Measurements from ENCODE around the gene RUNX3.

Gene RUNX3

DNA sequence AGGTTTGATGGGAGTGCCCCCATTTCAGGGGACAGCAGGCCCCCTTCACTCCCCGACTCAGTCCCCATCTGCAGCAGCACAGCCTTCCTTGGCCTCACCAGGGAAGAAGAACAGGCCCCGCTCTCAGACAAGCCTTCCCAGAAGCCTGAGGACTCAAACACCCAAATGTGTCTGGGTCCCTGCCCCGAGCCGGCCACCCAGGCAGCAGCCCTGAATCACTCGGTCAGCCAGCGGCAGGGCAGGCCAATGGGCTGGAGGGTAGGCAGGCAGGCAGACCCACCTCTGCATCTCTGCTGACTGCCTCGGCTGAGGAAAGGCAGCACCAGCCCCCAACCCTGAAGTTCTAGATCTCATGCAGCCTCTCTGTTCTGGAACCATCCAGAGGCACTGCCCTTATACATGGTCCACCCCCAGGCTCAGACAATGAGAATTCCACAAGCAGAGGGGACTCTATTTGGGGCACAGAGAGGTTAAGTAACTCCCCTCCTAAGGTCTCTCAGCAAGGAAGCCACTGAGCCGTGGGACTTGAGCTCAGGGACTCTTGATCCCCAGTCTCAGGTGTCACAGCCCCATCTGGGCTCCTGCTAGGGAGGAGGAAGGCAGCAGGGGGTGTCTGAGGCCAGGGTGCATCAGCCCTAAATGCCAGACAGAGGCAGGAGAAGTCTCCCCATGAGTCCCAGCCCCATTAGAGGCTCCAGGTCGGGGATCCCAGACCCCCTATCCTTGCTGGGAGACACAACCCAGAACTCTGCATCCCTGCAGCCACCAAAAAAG, 33.2 kb upstream of the RUNX3 start:
- DNase-seq (ENCODE audit: low spot score) = no peak

DNA sequence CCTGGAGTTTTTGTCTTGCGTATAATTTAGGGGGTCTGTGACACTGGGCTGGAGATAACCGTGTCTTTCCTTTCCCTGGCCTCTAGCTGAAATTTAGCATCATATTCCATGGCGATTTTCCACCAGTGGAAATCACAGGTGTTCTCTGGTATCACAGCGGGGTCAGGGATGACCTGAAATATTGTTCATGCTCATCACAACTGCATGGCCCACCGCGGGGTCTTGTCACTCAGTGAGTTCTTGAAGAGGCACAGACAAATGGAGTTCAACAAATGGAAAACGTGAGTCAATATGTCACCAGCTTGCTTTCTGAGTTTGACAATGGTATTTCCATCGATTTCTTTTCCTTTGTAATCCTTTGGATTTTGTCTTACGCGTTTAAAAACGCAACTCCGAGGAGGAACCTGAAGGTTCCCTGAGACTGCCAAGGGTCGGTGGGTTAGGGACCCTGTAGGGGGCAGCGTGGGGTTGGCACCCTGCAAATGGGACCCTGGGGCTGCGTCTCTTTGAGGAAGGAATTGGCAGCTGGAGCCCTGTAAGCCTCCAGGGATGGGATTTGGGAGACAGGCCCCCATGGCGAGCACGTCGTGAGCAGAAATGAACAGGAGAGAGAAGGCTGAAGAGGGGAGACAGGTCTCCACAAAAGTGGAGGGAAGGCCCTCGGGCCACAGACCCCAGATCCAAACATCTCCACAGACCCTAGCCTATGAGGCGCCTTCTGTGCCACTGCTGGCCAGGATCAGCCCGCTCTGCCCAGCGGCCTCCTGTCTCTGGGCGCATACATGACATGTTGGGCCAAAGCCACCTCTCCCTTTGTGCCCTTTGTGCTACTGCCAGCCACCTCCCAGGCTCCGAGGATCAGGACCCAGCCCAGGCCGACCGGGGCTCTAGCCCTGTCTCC, 32.1 kb upstream of the RUNX3 start:
- no peak for DNase-seq (ENCODE audit: low spot score)

DNA sequence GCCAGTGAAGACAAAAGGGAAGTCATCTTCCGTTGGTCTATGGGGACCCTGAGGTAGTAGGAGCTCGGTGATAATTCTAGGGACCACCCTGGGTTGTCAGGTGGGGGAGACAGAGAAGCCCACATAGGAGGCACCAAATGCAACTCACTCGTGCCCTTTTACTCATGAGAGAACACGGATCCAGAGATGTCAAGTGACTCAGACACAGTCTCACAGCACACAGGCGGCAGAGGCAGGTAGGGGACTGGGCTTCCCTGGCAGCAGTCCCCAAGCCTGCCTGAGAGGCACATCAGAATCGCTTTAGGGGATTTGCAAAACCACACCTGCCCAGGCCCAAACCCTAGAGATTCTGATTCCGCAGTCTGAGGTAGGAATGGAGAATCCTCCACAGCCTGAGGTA, 31.3 kb upstream of the RUNX3 start:
- no peak for DNase-seq (ENCODE audit: low spot score)

DNA sequence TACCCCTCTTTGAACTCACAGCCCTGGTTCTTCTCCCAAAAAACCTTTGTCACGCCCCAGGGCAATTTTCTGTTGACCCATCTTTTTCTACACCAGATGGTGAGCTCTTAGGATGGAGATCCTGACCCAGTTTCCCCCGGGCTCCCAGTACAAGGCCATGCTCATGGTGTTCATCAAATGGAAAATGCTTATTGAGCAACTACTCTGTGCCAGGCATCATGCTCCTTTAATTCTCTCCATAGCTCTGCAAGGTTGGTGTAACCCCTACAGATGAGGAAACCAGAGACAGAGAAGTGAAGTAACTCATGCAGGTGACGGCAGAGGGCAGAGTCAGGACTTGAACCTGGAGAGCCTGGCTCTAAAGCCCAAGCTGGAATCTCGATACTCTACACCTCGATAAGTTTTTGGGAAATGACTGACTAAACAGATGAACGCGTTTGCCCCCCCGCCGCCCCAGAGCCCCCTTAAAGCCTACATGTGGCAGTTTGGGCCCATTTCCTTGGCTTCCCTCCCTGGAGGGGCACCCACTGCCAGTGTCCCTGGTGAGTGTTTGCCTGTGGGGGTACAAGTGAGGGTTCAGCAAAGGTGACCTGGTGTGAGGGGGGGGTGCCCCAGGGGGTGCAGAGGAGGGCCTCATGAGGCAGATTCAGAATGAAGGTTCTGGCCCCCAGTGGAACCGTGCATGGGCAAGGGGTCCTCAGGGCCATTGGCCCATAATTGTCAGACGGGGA, 30.2 kb upstream of the RUNX3 start:
- DNase-seq (ENCODE audit: low spot score) = no peak

DNA sequence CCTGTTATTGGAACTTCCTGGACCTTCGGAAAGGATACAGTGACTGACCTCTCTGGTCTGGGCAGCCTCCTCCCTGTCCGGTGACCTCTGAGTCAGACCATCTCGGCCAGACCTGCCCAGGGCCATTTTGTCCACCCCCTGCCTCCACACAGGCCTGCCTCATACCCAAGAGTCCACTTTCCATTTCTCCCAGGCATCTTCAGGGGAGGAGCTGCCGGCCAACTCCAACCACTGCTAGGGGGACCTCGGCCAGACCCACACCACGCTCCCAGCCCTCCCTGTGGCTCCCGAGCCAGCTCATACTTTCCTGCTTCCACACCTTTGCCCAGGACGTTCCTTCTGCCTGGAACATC, 29.5 kb upstream of the RUNX3 start:
- DNase-seq (ENCODE audit: low spot score) = no peak

DNA sequence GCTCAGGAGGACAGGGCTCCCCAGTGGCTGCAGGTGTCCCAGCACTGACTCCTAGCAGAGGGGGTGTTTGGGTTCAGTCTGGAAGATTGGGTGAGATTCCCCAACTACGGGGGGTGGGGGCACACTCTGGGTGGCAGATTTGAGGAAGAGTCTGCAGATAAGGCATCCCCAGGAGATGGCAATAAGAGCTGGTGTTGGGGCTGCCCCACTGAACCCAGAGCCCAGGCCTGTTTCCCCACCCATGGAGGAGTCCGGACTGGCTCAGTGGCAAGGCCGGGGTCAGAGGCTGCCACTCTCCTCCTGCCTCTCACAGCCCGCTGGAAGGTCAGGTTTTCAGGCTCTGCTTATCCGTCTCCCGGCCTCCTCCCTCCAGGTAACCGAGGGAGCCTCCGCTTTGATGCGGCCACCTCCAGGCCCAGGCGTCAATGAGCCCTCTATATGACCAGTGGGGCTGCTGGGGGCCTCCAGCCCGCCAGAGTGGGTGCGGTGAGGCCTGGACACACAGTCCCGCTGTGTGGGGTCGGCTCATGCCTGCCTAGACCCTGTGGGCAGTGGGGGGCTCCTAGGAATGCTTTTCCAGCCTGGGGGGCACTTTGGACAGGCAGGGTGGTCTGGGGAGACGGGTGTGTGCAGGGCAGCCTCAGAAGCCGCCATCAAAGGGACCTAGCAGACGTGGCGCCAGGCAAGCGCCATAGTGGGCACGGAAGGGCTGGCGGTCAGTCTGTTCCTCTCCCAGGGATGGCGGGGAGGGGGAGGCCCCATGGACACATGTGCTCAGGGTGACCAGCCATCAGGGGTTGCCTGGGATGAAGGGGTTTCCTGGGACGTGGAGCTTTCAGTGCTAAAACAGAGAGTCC, 28.9 kb upstream of the RUNX3 start:
- no peak for DNase-seq (ENCODE audit: low spot score)

DNA sequence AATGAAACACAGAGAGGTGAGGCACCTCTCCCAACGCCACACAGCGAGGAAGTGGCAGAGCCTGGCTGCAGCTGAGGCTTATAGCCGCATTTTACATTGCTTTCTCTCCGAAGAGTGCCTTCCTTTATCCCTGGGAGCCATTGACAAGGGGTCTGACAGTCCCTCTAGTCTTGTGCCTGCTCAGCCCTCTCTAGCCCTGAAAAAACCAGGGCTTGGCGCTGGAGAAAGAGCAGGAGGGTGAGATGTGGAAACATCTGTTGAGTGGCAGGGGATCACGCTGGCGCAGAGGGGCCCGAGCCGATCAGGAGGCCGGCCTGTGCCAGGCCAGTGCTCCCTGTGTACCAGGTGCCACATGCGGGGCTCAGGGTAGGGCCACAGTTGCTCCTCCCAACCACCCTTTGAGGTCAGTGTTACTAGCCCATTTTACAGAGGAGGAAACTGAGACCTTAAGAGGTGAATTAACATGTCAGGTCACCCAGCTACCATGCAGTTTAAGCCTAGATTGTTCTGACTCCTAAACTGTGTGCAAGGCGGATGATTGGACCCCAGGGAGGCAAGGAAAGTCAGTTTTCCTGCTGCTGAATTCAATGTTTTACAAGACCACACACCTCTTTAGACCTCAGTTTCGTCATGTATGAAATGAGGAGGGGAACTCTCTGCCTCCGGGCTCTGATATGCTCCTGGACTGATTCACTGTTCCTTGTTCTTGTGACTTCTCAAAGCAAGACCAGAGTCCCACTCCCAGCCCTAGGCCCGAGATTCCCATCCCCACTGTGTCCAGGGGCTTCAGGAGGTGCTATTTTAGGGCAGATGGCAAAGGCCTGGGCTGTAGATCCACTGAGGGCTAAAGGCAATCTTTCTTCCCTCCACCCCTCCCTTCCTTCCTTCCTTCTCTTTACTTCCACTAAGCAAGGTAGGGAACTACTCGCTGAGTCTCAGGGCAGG, 28.0 kb upstream of the RUNX3 start:
- DNase-seq (ENCODE audit: low spot score) = no peak

DNA sequence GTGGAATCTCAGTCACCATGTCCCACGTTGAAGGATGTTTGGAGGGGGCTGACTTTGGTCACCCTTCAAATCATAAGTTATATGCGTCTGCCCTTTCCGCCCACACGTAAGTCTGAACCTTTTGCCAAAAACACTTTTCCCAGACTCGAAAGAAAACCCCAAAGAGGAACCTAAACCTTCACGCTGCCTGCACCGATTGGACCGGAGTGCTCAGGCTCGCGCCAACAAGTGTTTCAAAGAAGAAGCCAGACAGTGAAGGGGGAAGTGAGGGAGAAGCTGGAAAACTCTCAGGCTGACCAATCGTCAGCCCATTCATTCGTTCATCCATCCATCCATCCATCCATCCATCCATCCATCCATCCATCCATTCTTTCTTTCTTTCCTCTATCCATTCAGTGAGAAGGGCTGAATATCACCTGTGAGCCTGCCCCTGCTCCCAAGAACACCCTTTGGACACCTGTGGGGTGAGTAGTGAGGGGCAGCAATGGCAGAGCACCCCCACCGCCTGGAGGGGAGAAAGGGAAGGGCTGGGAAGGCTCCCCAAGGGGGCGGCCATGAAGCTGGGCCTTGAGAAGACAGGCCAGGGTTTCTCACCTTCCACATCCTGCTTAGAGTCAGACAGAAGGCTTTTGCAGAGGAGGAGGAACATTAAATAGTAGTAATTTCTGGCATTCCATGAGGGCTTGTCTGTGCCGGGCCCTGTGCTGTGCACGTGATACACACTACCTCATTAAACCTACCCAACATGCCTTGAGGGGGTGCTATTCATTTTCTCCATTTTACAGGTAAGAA, 27.1 kb upstream of the RUNX3 start:
- DNase-seq (ENCODE audit: low spot score) = no peak

DNA sequence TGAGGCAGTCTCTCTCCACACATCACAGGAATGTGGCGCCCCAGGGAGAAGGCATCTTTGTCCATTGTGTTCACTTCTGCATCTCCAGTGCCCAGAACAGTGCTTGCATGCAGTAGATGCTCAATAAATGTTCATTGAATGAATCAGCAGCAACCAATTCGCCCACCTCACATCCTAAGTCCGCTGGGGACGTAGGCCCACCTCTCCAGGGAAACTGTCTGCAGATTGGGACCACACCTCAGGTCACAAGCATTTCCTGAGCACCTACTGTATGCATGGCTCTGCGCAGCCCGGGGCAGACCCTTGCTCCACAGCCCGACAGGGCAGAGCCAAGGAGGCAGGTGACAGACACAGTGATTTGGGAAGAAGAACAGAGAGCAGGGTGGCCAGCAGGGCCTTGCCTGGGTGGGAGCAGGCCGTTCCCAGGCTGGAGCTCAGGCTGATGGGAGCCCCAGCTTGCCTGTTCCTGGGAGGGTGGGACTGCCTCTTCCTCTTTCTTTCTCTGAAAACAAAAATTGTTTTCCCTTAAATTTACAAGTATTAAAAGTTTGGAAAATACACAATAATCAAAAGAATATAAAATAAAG, 25.8 kb upstream of the RUNX3 start:
- no peak for DNase-seq (ENCODE audit: low spot score)

DNA sequence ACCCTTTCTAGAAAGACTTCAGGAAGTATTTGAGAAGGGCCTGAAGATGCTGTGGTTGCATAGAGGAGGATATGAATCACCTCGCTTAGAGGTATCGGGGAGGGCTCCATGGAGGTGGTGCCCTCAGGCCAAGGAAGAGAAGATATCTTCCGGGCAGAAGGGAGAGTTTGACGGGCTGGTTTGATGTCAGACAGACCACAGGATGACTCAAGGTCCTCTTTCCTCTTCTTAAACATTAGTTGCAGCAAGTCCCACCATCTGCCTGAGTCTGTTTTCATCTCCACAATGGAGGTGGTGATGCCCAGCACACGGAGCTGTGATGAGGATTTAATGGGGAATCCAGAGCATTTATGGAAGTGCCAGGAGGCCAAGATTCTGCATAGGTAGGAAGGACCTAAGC, 25.1 kb upstream of the RUNX3 start:
- no peak for DNase-seq (ENCODE audit: low spot score)

DNA sequence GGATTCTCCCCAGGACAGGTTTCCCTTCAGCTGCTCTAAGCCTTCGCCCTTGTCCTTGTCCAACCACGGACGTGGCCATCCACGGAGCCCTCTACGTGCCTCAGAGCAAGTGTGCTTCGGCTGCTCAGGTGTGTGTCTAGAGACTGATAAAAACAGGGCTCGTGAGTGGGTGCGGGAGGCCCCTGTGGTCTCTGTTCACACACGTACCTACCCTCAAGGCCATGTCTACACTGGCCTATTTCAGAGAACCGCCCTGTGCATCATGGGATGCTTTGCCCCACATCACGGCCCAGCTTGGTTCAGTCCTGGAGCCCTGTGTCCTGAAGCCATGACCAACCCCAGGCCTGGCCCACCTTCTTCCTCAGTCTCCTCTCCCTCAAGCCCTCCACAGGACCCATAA, 24.6 kb upstream of the RUNX3 start:
- DNase-seq (ENCODE audit: low spot score) = no peak

DNA sequence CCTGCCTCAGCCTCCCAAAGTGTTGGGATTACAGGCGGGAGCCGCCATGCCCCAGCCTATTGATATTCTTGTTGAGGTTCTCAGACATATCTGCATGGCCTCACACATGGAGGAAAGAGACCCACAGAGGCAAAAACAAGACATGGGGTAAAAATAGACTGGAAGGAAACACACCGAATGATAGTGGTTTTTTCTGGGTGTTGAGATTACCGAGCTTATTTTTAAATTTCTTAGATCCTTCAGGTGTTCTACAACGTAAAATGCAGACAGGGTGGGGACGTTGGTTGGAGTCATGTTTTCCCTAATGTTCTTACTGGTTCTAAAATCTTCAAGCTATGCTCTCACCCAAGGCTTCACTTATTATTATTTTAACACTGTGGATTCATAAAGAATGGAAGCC, 23.9 kb upstream of the RUNX3 start:
- DNase-seq (ENCODE audit: low spot score) = no peak

DNA sequence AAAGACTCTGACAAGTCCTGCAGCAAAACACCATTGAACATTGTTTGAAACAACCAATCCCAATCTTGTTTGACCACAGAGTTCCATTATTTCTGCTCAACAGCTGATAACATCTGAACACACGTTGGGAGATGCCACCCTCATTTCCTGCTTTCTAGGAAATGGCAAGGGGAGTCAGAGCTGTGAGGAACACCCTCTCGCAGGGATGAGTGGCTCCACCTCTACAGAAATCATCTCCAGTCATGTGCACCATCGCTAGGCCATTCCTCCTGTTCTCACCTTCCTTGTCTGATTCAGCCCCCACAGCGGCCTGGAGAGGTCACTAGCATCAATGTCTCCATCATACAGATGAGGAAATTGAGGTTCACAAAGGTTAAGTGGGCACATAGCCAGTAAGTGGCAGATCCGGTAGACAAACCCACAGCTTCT, 22.4 kb upstream of the RUNX3 start:
- no peak for DNase-seq (ENCODE audit: low spot score)

DNA sequence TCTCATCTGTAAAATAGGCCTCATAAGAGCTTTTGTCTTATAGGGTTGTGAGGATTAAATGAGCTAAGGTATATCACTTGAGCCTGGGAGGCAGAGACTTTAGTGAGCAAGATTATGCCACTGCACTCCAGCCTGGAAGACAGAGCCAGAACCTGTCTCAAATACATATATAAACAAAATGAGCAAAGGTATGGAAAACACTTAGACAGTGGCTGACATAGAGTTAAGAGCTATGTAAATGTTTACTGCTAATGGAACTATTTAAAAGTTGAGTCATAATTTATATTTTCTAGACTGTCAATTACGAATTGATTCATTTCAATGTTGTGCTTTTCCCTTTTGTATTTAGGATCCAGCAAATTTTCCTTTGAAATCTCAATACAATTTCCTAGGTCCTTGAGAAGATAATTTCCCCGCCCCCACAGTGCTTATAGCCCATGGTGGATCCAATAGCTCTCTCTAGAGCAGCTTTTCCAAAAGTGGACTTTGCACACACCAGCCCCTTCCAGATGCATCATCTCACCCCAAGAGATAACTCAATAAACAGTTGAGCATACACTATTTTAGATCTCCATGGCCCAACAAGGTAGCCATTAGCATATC, 21.8 kb upstream of the RUNX3 start:
- DNase-seq (ENCODE audit: low spot score) = no peak

DNA sequence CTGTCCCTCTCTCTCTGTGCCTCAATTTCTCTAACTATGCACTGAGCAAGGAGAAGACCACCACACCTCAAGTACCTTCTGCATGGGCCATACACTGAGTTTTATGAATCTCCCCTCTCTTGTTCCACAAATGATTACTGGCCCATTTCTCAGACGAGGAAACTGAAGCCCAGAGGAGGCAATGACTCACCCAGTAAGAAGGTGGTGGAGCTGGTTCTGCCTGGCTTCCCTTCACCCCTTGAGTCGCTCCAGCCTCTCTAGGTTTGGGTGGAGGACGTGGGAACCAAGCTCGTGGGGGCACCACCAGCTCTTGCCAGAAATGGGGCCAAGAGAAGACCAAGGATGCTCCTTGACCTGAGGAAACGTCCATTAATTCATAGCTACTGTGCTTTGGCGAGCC, 21.3 kb upstream of the RUNX3 start:
- DNase-seq (ENCODE audit: low spot score) = no peak

DNA sequence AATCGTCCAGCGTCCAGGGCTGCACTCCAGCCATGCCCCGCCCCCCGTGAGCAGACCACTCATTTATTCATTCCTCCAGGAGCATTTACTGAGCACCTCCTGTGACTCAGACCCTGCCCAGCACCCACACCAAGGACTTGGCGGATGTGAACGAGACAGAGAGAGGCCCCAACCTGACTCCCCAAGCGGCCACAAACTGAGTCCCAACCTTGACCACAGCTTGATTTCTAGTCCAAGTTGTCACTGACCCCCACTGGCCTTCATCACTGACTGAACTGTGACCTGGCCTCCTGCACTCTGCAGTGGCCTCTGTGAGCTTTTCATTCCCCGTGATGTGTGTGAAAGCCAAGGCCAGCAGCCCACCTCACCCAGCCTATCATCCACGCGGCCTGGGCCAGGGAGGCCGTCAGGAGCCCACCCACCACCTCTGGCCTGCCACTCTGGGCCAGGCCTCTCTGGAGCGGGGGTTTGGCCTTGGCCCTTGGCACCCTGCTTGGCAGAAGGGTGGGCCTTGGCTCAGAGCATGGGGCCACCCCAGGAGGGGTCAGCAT, 19.3 kb upstream of the RUNX3 start:
- DNase-seq (ENCODE audit: low spot score) = no peak

DNA sequence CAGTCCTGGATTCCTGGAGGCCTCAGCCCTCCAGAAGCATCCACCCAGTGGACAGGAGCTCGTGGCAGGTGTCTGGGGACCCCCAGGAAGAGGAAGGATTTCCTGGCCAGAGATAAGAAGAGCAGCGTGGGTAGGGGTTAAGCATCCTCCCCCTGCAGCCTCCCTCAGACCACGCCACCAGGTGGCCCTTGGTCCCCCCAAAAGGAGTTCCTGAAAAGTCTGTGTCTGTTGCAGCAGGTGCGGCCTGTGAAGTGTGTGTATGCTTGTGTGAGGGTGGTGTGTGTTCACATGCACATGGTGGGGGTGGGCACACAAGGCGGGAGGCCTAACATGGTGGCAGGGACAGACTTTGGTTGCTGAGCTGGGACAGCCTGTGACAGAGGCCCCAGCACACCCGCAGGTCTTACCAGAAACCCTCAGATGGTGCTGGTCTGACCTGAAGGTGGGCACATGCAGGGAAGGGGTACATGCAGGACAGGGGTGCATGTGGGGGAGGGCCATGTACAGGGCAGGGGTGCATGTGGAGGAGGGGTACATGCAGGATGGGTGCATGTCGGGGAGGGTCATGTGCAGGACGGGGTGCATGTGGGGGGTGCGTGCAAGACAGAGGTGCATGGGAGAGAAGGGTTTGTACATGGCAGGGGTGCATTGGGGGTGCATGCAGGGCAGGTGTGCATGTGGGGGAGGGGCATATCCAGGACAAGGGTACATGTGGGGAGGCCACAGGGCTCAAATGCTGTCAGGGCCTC, 18.2 kb upstream of the RUNX3 start:
- no peak for DNase-seq (ENCODE audit: low spot score)

All from D341Med (cell line).